HG02884 (cell line): Measurements from ENCODE around the gene FAM186B.

Source experiments
- ATAC-seq: cut with Tn5 transposase; IDR thresholded peaks from one replicate; pipeline ENCODE4 v1.9.1; 2021; ENCODE audit warnings: mild to moderate bottlenecking, moderate library complexity; ENCODE audit not compliant: unreplicated experiment

Gene FAM186B

DNA sequence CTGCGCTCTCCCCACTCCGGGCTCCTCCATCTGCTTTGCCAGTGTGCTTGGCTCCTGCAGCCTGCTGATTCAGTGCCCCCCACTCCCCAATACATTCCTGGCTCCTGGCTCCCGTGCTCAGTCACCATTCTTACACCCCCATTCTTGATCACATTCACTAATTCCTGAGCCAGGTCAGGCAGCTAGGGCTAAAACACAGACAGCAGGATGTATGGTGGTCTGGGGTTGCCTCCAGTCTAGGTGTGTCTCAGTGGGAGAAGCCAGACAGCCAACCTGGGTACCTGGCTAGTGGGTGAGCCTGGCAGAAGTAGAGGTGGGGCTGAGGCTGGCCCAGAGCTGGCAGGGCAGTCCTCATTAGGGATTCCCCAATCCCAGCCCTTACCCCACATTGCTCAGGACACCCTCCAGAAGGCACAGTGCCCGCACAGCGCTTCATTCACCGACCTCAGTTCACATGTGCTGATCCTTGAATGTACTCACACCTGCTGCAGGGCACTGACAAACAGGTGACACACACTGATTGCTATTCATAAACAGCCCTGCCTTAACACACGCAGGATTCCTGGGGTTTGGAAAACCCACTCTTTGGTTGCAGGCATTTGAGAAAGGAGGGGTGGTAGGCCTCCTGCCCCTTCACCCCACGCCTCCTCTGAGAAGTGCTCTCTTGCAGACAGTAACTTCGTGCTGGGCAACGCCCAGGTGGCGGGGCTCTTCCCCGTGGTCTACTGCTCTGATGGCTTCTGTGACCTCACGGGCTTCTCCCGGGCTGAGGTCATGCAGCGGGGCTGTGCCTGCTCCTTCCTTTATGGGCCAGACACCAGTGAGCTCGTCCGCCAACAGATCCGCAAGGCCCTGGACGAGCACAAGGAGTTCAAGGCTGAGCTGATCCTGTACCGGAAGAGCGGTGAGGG is 65.0 kb downstream of the FAM186B start:
- no peak for ATAC-seq

DNA sequence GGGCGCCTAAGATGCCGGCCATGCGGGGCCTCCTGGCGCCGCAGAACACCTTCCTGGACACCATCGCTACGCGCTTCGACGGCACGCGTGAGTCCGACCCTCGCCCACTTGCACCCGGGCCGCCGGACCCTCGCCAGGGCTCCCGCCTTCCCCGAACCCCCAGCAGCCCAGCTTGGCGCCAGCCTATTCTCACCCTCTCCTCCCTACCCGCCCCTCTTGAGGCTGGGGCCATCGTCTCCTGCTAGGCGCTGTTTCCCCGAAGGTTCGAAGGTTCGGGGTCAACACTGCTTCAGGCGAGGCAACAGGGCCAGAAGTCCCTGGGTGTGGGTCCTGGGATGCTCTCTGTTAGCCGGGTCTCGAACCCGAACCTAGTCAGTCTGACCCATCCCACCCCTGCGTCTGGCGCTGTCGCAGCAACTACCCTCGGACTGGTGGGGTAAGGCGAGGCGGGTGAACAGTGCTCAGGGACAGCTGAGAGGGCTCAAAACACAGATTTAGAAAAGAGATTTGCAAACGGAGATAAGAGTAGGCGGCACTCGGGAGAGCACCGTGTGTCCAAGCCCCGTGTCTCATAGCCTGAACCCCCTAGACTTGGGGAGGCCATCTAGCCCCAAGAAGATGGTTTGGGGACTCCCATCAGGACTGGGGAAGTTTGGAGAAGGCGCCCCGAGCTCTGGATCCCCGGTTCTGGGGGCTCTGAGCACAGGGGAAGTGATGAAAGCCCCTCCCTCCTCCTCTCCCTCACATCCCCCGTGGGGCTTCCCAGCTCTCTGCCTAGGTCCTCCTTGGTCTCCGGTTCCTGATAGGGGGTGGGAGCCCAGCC is 65.8 kb downstream of the FAM186B start:
- no peak for ATAC-seq

DNA sequence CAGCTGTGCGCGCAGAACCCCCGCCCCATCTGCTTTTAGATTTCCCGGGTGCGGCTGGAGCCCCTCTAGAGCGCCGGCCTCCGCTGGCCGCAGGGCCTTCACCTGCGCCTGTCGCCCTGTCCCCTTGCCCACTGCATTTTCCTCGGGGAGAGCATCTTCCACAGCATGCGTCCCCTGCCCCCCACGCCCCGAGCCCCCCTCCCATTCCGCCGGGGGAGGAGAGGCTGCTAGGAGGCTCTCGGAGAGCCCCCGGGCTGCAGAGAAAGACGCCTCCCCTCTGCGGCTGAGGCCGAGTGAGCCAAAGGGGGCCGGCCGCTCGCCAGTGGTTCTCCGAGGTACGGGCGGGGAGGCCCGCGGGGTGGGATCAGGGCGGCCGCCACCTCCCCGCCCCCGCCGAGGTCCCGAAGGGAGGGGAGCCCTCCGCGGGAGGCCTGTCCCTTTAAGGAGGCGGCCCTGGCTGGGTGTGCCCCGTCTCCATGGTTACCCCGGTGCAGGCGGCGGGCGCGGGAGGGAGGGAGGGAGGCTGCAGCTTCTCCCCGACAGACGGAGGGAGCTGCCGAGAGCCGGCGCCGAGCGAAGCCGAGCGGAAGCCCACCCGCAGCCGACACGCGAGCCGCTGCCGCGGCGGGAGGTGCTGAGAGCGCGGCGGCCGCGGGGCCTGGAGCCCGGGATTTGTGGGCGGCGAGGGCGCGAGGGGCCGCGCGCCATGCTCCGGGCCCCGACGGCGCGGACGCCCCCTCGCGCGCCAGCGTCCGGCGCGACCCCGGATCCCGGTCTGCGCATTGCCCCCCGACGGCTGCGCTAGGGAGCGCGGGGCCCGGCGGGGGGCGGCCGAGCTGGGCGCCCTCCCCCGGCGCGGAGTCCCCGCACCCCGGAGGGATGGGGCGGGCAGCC is 66.7 kb downstream of the FAM186B start, which contains the start of gene KCNH3:
Gene KCNH3, plus strand, starts transcription at position 521 of the 894 bp plus-strand sequence. CDS start 387 bp downstream, outside the sequence.
- no peak for ATAC-seq

DNA sequence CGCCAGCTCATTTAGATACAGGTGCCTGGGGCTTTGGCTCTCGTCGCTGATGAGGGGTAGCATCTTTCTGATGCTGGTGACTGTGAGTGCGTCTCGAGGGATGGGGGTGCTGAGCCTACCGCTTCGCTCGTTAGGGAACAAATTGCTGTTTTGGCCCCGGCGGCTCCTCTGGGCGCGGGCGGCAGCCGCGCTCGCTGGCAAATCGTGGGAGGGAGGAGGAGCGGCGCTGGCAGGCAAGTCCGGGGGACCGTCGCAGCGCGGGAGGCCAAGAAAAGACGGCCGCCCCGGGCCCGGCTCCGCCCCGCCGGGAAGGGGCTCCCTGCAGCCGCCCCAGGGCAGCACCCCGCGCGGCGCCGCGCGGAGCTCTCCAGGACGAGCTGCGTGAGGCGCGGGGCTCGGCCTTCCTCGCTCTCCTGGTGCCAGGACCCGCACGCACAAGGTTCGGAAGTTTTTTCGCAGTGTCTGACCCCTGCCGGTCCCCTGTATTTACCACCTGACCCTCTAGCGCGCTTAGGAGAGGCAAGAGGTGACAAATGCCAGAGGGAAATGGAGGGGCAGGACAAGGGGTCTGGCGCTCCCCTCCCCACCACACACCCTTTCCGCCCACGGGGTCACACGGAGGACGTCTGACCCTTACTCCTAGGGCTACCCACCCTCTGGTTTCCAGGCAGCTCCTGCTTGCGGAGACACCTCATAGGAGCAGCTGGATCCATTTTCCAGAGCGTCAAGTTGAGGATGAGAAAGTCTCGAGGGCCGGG is 67.5 kb downstream of the FAM186B start:
- no peak for ATAC-seq
